GM23338 (cell line): ENCODE measurements around the gene ATXN7L3. TPM values are rescaled to one million over a fixed set of nuclear protein-coding genes. Genes with fewer than 3 reads are reported as not detected.

Experiments used
- ATAC-seq: fragments of 200-7000 bp; cut with Tn5 transposase; 3 replicates; pipeline ENCODE4 v1.9.1; 2020
- DNase-seq: peaks from one replicate; pipeline ENCODE4 v3.0.0-alpha.2; 2015; ENCODE audit warnings: low spot score
- H2AFZ ChIP-seq: fragments of 200-600 bp; sonication (generic); 2 replicates; pipeline ENCODE4 v1.8.0; 2016; ENCODE audit warnings: antibody characterized with exemption, mild to moderate bottlenecking, moderate library complexity
- H3F3A ChIP-seq: fragments of 200-600 bp; sonication (generic); replicated peaks from 2 replicates; pipeline ENCODE4 v1.8.0; 2017; ENCODE audit warnings: antibody characterized with exemption, mixed run types, low read depth
- H3K27ac ChIP-seq: fragments of 200-600 bp; sonication (generic); 2 replicates; pipeline ENCODE4 v1.6.1; 2016; ENCODE audit warnings: low read depth
- H3K27me3 ChIP-seq: fragments of 200-600 bp; sonication (generic); 2 replicates; pipeline ENCODE4 v1.8.0; 2016; ENCODE audit warnings: mild to moderate bottlenecking, mixed run types, moderate library complexity; ENCODE audit not compliant: insufficient read depth
- H3K36me3 ChIP-seq: fragments of 200-600 bp; sonication (generic); 2 replicates; pipeline ENCODE4 v1.8.0; 2016; ENCODE audit warnings: mild to moderate bottlenecking; ENCODE audit not compliant: insufficient read depth
- H3K4me1 ChIP-seq: fragments of 200-600 bp; sonication (generic); 2 replicates; pipeline ENCODE4 v1.8.0; 2016; ENCODE audit warnings: mild to moderate bottlenecking, moderate library complexity; ENCODE audit not compliant: insufficient read depth
- H3K4me2 ChIP-seq: fragments of 200-600 bp; sonication (generic); 2 replicates; pipeline ENCODE4 v1.7.1; 2017; ENCODE audit warnings: mixed run types
- H3K4me3 ChIP-seq: fragments of 200-600 bp; sonication (generic); 2 replicates; pipeline ENCODE4 v1.6.1; 2016; ENCODE audit warnings: mixed run types
- H3K79me2 ChIP-seq: fragments of 200-600 bp; sonication (generic); replicated peaks from 2 replicates; pipeline ENCODE4 v1.8.0; 2017; ENCODE audit warnings: mild to moderate bottlenecking; ENCODE audit not compliant: insufficient read depth
- H3K9me2 ChIP-seq: fragments of 200-600 bp; sonication (generic); 2 replicates; pipeline ENCODE4 v1.8.0; 2017; ENCODE audit not compliant: insufficient read depth
- H4K20me1 ChIP-seq: fragments of 200-600 bp; sonication (generic); replicated peaks from 2 replicates; pipeline ENCODE4 v1.8.0; 2017; ENCODE audit warnings: mild to moderate bottlenecking; ENCODE audit not compliant: insufficient read depth
- H3K27ac Mint-ChIP-seq: 2 replicates; pipeline ENCODE4 v1.8.0; 2020; ENCODE audit warnings: inconsistent platforms, mild to moderate bottlenecking, moderate library complexity, mixed read lengths
- H3K27me3 Mint-ChIP-seq: 3 replicates; pipeline ENCODE4 v1.8.0; 2022; ENCODE audit warnings: low read depth, mild to moderate bottlenecking, moderate library complexity, mixed read lengths, inconsistent platforms; ENCODE audit not compliant: insufficient read depth, poor library complexity
- H3K36me3 Mint-ChIP-seq: 3 replicates; pipeline ENCODE4 v1.8.0; 2021; ENCODE audit warnings: low read depth, mild to moderate bottlenecking, inconsistent platforms, moderate library complexity, mixed read lengths
- H3K4me1 Mint-ChIP-seq: 3 replicates; pipeline ENCODE4 v1.8.0; 2020; ENCODE audit warnings: mild to moderate bottlenecking, inconsistent platforms, mixed read lengths
- H3K4me3 Mint-ChIP-seq: 3 replicates; pipeline ENCODE4 v1.8.0; 2021; ENCODE audit warnings: moderate library complexity, mild to moderate bottlenecking, inconsistent platforms, mixed read lengths
- H3K9me3 Mint-ChIP-seq: 3 replicates; pipeline ENCODE4 v1.8.0; 2020; ENCODE audit warnings: moderate library complexity, mild to moderate bottlenecking, inconsistent platforms, mixed read lengths
- EZH2phosphoT487 ChIP-seq: fragments of 200-600 bp; sonication (generic); IDR thresholded peaks from one replicate; pipeline ENCODE4 v1.8.1; 2018; ENCODE audit warnings: antibody characterized with exemption; ENCODE audit not compliant: unreplicated experiment
- polyA plus RNA-seq: library from polyadenylated mRNA; unstranded; fragments of >200 nt; fragmentation: Nextera tagmentation; extraction: Ambion mirVana; gene quantifications from 2 replicates; pipeline ENCODE4 v1.2.1, GENCODE V29; 2016
- total RNA-seq: library from RNA; depleted of rRNA; stranded (reverse); fragments of >200 nt; shearing (Covaris generic); gene quantifications from 2 replicates; pipeline ENCODE4 v1.2.3, GENCODE V29; 2014
- TF ChIP-seq, protein P1 (sequence below), 2 experiments: fragments of 200-600 bp in 1 of 2; sonication (generic) in 1 of 2; conservative IDR thresholded peaks; 2 replicates each; pipeline versions ENCODE4 v1.5.1 to v1.6.1; 2016 to 2017; ENCODE audit warnings: antibody characterized with exemption in 2 of 2, low read depth in 2 of 2, mild to moderate bottlenecking in 2 of 2, moderate library complexity in 1 of 2
- TF ChIP-seq, protein P2 (sequence below): IDR thresholded peaks from 2 replicates; pipeline ENCODE4 v1.6.1; 2016; ENCODE audit warnings: antibody characterized with exemption
- TF ChIP-seq, protein P3 (sequence below): fragments of 250-450 bp; sonication (Bioruptor Pico); IDR thresholded peaks from 2 replicates; pipeline ENCODE4 v1.5.0; 2020; ENCODE audit warnings: mild to moderate bottlenecking, moderate library complexity

Gene ATXN7L3
- total and polyA plus RNA-seq, 2 experiments from 2014 or later = 20.6 to 95.0 TPM

DNA sequence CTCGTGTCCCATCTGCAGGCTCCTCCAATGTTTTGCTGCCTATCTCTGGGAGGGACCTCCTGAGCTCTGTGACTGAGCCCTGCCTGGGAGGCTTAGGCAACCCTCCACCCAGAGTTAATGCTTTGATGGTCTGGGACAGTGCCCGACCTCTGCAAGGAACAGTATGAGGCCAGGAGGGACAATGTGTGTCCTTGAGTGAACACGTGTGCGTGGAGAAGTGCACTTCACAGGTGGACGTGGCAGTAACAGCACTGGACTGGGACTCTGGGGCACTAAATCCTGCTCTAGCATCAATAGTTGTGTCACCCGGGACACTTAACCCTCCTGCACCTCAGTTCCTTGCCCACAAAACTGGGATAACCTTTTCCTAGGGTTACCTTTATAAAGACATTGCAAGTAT, 15.2 kb upstream of the ATXN7L3 start:
- H3F3A ChIP-seq = peaks cover 24% of the 10 kb centered on the region; the same call in 1 of the 2 replicates
- peaks cover 23% of the 10 kb centered on the region for H3K4me1 Mint-ChIP-seq
- H3K27me3 ChIP-seq = no peaks in the 10 kb centered on the region
- no peaks in the 10 kb centered on the region for H3K9me3 Mint-ChIP-seq
- H3K79me2 ChIP-seq = peaks cover 18% of the 10 kb centered on the region
- no peak for ATAC-seq
- TF ChIP-seq, protein P1, sequence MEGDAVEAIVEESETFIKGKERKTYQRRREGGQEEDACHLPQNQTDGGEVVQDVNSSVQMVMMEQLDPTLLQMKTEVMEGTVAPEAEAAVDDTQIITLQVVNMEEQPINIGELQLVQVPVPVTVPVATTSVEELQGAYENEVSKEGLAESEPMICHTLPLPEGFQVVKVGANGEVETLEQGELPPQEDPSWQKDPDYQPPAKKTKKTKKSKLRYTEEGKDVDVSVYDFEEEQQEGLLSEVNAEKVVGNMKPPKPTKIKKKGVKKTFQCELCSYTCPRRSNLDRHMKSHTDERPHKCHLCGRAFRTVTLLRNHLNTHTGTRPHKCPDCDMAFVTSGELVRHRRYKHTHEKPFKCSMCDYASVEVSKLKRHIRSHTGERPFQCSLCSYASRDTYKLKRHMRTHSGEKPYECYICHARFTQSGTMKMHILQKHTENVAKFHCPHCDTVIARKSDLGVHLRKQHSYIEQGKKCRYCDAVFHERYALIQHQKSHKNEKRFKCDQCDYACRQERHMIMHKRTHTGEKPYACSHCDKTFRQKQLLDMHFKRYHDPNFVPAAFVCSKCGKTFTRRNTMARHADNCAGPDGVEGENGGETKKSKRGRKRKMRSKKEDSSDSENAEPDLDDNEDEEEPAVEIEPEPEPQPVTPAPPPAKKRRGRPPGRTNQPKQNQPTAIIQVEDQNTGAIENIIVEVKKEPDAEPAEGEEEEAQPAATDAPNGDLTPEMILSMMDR (conservative IDR thresholded peaks at IDR 0.05; ENCODE audit: low read depth in 2 of 2) = no peak
- TF ChIP-seq, protein P2, sequence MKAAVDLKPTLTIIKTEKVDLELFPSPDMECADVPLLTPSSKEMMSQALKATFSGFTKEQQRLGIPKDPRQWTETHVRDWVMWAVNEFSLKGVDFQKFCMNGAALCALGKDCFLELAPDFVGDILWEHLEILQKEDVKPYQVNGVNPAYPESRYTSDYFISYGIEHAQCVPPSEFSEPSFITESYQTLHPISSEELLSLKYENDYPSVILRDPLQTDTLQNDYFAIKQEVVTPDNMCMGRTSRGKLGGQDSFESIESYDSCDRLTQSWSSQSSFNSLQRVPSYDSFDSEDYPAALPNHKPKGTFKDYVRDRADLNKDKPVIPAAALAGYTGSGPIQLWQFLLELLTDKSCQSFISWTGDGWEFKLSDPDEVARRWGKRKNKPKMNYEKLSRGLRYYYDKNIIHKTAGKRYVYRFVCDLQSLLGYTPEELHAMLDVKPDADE = no peak
- TF ChIP-seq EZH2phosphoT487 = no peak
- TF ChIP-seq, protein P3, sequence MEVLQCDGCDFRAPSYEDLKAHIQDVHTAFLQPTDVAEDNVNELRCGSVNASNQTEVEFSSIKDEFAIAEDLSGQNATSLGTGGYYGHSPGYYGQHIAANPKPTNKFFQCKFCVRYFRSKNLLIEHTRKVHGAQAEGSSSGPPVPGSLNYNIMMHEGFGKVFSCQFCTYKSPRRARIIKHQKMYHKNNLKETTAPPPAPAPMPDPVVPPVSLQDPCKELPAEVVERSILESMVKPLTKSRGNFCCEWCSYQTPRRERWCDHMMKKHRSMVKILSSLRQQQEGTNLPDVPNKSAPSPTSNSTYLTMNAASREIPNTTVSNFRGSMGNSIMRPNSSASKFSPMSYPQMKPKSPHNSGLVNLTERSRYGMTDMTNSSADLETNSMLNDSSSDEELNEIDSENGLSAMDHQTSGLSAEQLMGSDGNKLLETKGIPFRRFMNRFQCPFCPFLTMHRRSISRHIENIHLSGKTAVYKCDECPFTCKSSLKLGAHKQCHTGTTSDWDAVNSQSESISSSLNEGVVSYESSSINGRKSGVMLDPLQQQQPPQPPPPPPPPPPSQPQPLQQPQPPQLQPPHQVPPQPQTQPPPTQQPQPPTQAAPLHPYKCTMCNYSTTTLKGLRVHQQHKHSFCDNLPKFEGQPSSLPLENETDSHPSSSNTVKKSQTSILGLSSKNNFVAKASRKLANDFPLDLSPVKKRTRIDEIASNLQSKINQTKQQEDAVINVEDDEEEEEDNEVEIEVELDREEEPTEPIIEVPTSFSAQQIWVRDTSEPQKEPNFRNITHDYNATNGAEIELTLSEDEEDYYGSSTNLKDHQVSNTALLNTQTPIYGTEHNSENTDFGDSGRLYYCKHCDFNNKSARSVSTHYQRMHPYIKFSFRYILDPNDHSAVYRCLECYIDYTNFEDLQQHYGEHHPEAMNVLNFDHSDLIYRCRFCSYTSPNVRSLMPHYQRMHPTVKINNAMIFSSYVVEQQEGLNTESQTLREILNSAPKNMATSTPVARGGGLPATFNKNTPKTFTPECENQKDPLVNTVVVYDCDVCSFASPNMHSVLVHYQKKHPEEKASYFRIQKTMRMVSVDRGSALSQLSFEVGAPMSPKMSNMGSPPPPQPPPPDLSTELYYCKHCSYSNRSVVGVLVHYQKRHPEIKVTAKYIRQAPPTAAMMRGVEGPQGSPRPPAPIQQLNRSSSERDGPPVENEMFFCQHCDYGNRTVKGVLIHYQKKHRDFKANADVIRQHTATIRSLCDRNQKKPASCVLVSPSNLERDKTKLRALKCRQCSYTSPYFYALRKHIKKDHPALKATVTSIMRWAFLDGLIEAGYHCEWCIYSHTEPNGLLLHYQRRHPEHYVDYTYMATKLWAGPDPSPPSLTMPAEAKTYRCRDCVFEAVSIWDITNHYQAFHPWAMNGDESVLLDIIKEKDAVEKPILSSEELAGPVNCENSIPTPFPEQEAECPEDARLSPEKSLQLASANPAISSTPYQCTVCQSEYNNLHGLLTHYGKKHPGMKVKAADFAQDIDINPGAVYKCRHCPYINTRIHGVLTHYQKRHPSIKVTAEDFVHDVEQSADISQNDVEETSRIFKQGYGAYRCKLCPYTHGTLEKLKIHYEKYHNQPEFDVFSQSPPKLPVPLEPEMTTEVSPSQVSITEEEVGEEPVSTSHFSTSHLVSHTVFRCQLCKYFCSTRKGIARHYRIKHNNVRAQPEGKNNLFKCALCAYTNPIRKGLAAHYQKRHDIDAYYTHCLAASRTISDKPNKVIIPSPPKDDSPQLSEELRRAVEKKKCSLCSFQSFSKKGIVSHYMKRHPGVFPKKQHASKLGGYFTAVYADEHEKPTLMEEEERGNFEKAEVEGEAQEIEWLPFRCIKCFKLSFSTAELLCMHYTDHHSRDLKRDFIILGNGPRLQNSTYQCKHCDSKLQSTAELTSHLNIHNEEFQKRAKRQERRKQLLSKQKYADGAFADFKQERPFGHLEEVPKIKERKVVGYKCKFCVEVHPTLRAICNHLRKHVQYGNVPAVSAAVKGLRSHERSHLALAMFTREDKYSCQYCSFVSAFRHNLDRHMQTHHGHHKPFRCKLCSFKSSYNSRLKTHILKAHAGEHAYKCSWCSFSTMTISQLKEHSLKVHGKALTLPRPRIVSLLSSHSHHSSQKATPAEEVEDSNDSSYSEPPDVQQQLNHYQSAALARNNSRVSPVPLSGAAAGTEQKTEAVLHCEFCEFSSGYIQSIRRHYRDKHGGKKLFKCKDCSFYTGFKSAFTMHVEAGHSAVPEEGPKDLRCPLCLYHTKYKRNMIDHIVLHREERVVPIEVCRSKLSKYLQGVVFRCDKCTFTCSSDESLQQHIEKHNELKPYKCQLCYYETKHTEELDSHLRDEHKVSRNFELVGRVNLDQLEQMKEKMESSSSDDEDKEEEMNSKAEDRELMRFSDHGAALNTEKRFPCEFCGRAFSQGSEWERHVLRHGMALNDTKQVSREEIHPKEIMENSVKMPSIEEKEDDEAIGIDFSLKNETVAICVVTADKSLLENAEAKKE (CRISPR knock-in tag) = no peak
- H3K4me2 ChIP-seq = no peak overlapping the region
- H4K20me1 ChIP-seq = peaks cover 2% of the 10 kb centered on the region
- H3K36me3 ChIP-seq = peaks cover 15% of the 10 kb centered on the region
- H3K36me3 Mint-ChIP-seq = peaks cover 69% of the 10 kb centered on the region
- peaks cover 9% of the 10 kb centered on the region; the same call in 1 of the 2 replicates for H3K4me1 ChIP-seq
- H3K4me3 ChIP-seq = no peak overlapping the region
- H2AFZ ChIP-seq = no peak overlapping the region
- no peak overlapping the region for H3K27ac Mint-ChIP-seq
- H3K9me2 ChIP-seq = no peaks in the 10 kb centered on the region
- H3K27me3 Mint-ChIP-seq = peaks cover 23% of the 10 kb centered on the region
- H3K27ac ChIP-seq = no peak overlapping the region
- no peak for DNase-seq
- no peak overlapping the region for H3K4me3 Mint-ChIP-seq
